ENCODE data around the gene AICDA. TPM values are rescaled to one million over a fixed set of nuclear protein-coding genes. Genes with fewer than 3 reads are reported as not detected.
A peak's percentile ranks its signal among the peaks of the same experiment; 100 is the strongest.

Gene AICDA
- total and polyA plus RNA-seq, 10 of the 15 experiments (the other 5 are each of a cell fraction or from before 2014, with no cell fraction given) = 9.4 to 24.9 (median 16.6) TPM

DNA sequence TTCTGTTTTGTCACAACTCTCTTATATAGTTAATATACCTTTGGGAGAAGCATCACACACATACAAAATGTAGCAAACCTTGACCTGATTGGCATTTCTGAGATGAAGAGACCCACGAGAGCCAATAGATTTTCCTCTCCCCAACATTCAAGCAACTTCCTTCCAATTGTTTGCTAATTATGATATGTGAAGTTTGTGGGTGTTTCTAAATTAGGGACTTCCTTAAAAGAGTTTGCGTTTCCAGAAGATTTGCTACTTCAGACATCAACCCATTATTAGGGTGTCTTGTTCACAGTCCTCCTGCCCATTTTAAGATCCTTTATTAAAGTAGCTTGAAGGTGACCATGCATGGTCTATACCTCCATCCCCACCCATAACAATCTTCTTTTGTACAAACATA is 9.4 kb downstream of the AICDA start:
- ChIA-PET SMC1A (ENCODE audit: uncharacterized antibody, unreplicated experiment) (interaction anchor here (1.0 kb wide), 1 partner anchor 54 kb away, joined by 3 read pairs; no protein-coding TSS in a partner anchor), POLR2A (no interaction called here), RAD21 (ENCODE audit: unreplicated experiment) (interaction anchor here (0.6 kb wide), 1 partner anchor 448 kb away, joined by 3 read pairs; no protein-coding TSS in a partner anchor), CTCF (interaction anchor here (1.6 kb wide), 1 partner anchor 9 kb away, joined by 5 read pairs; the partner anchor contains the start of gene AICDA)
- Histone ChIP-seq H3K4me3 (no peak overlapping the region), H3K9me3 (replicated peaks; ENCODE audit: control insufficient read depth, insufficient read depth, low read length) (no peaks in the 10 kb centered on the region), H3K27ac (ENCODE audit: control insufficient read depth, insufficient read depth) (no peak overlapping the region), H3K27me3 (replicated peaks in 1 of 2; ENCODE audit: control insufficient read depth in 2 of 2, insufficient read depth in 2 of 2, low read length in 1 of 2) (no peaks in the 10 kb centered on the region), H3K9ac (ENCODE audit: control insufficient read depth, insufficient read depth, low read length) (no peak overlapping the region), H2AFZ (ENCODE audit: control insufficient read depth, low read depth, low read length) (no peak overlapping the region), H3K4me1 (ENCODE audit: control insufficient read depth, insufficient read depth, low read length) (no peaks in the 10 kb centered on the region), H3K36me3 (ENCODE audit: control insufficient read depth in 2 of 2, insufficient read depth in 2 of 2, low read length in 1 of 2) (peaks cover 0 to 4% of the 10 kb centered on the region in 2 experiments), H3K4me2 (ENCODE audit: control insufficient read depth, insufficient read depth) (no peak overlapping the region), H3K79me2 (ENCODE audit: control insufficient read depth, insufficient read depth, low read length) (no peaks in the 10 kb centered on the region; the same call in 1 of the 2 replicates), H4K20me1 (ENCODE audit: control insufficient read depth, insufficient read depth) (no peaks in the 10 kb centered on the region)
- intact Hi-C loops (cut with micrococcal nuclease; ENCODE audit: unreplicated experiment) (no loop called here), in situ Hi-C loops (cut with MboI) (no loop called here)
- FAIRE-seq (no peak), DNase-seq (ENCODE audit: low read depth, low spot score) (no peak), ATAC-seq (no peak)
- WGBS (ENCODE audit: insufficient coverage, insufficient replicate concordance, low lambda C conversion rate, missing lambda C conversion rate) = 41% methylated on average over 2 of the region's 2 CpGs
- TF ChIP-seq ATF7 (IDR thresholded peaks at IDR 0.05; ENCODE audit: low read depth) (no peak), SREBF2 (IDR thresholded peaks at IDR 0.05; ENCODE audit: low read length) (no peak), IRF3 (IDR thresholded peaks at IDR 0.05) (no peak), IKZF2 (IDR thresholded peaks at IDR 0.05) (no peak), RFX5 (IDR thresholded peaks at IDR 0.05; ENCODE audit: low read depth, low read length) (no peak), ZZZ3 (IDR thresholded peaks at IDR 0.05; ENCODE audit: control insufficient read depth, insufficient read length, low read depth) (no peak), EZH2 (IDR thresholded peaks at IDR 0.05; ENCODE audit: borderline replicate concordance, control insufficient read depth, low read depth, low read length) (no peak), CBX3 (IDR thresholded peaks at IDR 0.05; ENCODE audit: borderline replicate concordance, low read depth) (no peak)
- TF ChIP-seq, protein P1, sequence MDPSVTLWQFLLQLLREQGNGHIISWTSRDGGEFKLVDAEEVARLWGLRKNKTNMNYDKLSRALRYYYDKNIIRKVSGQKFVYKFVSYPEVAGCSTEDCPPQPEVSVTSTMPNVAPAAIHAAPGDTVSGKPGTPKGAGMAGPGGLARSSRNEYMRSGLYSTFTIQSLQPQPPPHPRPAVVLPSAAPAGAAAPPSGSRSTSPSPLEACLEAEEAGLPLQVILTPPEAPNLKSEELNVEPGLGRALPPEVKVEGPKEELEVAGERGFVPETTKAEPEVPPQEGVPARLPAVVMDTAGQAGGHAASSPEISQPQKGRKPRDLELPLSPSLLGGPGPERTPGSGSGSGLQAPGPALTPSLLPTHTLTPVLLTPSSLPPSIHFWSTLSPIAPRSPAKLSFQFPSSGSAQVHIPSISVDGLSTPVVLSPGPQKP (IDR thresholded peaks at IDR 0.05; ENCODE audit: low read depth, low read length) = no peak
- TF ChIP-seq, protein P2, sequence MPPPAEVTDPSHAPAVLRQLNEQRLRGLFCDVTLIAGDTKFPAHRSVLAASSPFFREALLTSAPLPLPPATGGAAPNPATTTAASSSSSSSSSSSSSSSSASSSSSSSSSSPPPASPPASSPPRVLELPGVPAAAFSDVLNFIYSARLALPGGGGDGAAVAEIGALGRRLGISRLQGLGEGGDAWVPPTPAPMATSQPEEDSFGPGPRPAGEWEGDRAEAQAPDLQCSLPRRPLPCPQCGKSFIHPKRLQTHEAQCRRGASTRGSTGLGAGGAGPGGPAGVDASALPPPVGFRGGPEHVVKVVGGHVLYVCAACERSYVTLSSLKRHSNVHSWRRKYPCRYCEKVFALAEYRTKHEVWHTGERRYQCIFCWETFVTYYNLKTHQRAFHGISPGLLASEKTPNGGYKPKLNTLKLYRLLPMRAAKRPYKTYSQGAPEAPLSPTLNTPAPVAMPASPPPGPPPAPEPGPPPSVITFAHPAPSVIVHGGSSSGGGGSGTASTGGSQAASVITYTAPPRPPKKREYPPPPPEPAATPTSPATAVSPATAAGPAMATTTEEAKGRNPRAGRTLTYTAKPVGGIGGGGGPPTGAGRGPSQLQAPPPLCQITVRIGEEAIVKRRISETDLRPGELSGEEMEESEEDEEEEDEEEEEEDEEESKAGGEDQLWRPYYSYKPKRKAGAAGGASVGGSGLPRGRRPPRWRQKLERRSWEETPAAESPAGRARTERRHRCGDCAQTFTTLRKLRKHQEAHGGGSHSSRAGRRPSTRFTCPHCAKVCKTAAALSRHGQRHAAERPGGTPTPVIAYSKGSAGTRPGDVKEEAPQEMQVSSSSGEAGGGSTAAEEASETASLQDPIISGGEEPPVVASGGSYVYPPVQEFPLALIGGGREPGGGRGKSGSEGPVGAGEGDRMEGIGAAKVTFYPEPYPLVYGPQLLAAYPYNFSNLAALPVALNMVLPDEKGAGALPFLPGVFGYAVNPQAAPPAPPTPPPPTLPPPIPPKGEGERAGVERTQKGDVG (CRISPR knock-in tag; IDR thresholded peaks at IDR 0.05) = no peak
- TSS peak; percentile 51 for BruUV-seq (replicated peaks)

Data from GM12878 (cell line).